Measurements from ENCODE around the gene DBR1. TPM values are rescaled to one million over a fixed set of nuclear protein-coding genes. Genes with fewer than 3 reads are reported as not detected.

Gene DBR1
- total and polyA plus RNA-seq, 9 of the 15 experiments (the other 6 are each of a cell fraction or from before 2014, with no cell fraction given), result 2.7 to 14.1 (median 10.9) TPM

GRCh38 chr3:138188013-138188730, 13.5 kb upstream of the DBR1 start (continued):
- TF ChIP-seq CBFA2T3 (IDR thresholded peaks at IDR 0.05), result 0 out of 2 replicates have a peak, but pooled peaks have one; percentile 33
- TF ChIP-seq, protein P1, sequence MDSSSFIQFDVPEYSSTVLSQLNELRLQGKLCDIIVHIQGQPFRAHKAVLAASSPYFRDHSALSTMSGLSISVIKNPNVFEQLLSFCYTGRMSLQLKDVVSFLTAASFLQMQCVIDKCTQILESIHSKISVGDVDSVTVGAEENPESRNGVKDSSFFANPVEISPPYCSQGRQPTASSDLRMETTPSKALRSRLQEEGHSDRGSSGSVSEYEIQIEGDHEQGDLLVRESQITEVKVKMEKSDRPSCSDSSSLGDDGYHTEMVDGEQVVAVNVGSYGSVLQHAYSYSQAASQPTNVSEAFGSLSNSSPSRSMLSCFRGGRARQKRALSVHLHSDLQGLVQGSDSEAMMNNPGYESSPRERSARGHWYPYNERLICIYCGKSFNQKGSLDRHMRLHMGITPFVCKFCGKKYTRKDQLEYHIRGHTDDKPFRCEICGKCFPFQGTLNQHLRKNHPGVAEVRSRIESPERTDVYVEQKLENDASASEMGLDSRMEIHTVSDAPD (CRISPR knock-in tag; IDR thresholded peaks at IDR 0.05), result no peak
- TF ChIP-seq TCF3 (CRISPR knock-in tag; IDR thresholded peaks at IDR 0.05), result 0 out of 2 replicates have a peak, but pooled peaks have one; percentile 20
- no peak for TF ChIP-seq OTX1 (CRISPR knock-in tag; IDR thresholded peaks at IDR 0.05)
- no peak for TF ChIP-seq RBM15 (IDR thresholded peaks at IDR 0.05; ENCODE audit: insufficient read depth, low read length)
- TF ChIP-seq, protein P2, sequence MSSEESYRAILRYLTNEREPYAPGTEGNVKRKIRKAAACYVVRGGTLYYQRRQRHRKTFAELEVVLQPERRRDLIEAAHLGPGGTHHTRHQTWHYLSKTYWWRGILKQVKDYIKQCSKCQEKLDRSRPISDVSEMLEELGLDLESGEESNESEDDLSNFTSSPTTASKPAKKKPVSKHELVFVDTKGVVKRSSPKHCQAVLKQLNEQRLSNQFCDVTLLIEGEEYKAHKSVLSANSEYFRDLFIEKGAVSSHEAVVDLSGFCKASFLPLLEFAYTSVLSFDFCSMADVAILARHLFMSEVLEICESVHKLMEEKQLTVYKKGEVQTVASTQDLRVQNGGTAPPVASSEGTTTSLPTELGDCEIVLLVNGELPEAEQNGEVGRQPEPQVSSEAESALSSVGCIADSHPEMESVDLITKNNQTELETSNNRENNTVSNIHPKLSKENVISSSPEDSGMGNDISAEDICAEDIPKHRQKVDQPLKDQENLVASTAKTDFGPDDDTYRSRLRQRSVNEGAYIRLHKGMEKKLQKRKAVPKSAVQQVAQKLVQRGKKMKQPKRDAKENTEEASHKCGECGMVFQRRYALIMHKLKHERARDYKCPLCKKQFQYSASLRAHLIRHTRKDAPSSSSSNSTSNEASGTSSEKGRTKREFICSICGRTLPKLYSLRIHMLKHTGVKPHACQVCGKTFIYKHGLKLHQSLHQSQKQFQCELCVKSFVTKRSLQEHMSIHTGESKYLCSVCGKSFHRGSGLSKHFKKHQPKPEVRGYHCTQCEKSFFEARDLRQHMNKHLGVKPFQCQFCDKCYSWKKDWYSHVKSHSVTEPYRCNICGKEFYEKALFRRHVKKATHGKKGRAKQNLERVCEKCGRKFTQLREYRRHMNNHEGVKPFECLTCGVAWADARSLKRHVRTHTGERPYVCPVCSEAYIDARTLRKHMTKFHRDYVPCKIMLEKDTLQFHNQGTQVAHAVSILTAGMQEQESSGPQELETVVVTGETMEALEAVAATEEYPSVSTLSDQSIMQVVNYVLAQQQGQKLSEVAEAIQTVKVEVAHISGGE (CRISPR knock-in tag; IDR thresholded peaks at IDR 0.05), result 0 out of 6 replicates have a peak, but pooled peaks of 1 of the 3 experiments have one; percentile 13
- no peak for TF ChIP-seq ILF3 (IDR thresholded peaks at IDR 0.05; ENCODE audit: borderline replicate concordance)
- TF ChIP-seq ARID1B (IDR thresholded peaks at IDR 0.05), result peak; percentile 24; the same call in 1 of the 2 replicates
- no peak for TF ChIP-seq DNMT1 (IDR thresholded peaks at IDR 0.05)
- TF ChIP-seq DIDO1 (tag; IDR thresholded peaks at IDR 0.05; ENCODE audit: low read depth), result no peak
- TF ChIP-seq PPARD (CRISPR knock-in tag; IDR thresholded peaks at IDR 0.05), result no peak

All from K562 (cell line).